Progenitor cell of endocrine pancreas (in vitro differentiated cells): ENCODE data around the gene GUCY1A2. TPM values are rescaled to one million over a fixed set of nuclear protein-coding genes. Genes with fewer than 3 reads are reported as not detected.

Experiments used
- DNase-seq: peaks from one replicate; pipeline ENCODE4 v3.0.0; 2021; ENCODE audit warnings: low spot score; ENCODE audit not compliant: unreplicated experiment
- H3K27ac Mint-ChIP-seq: 2 replicates; pipeline ENCODE4 v1.8.0; 2021; ENCODE audit warnings: mild to moderate bottlenecking, moderate library complexity, mixed read lengths
- H3K27me3 Mint-ChIP-seq: 2 replicates; pipeline ENCODE4 v1.8.0; 2021; ENCODE audit warnings: mixed read lengths
- H3K36me3 Mint-ChIP-seq: 2 replicates; pipeline ENCODE4 v1.8.0; 2022; ENCODE audit warnings: mixed read lengths; ENCODE audit not compliant: insufficient read depth
- H3K4me1 Mint-ChIP-seq: 2 replicates; pipeline ENCODE4 v1.8.0; 2021; ENCODE audit warnings: low read depth, mixed read lengths
- H3K4me3 Mint-ChIP-seq: 2 replicates; pipeline ENCODE4 v1.8.0; 2021; ENCODE audit warnings: low read depth, mild to moderate bottlenecking, moderate library complexity, mixed read lengths
- H3K9me3 Mint-ChIP-seq: 2 replicates; pipeline ENCODE4 v1.8.0; 2021; ENCODE audit warnings: low read depth, mixed read lengths
- total RNA-seq: library from RNA; stranded (reverse); gene quantifications from 2 replicates; pipeline ENCODE4 v1.2.1, GENCODE V29; 2021
- TF ChIP-seq, protein P1 (sequence below): fragments of 200-600 bp; sonication (generic); IDR thresholded peaks from one replicate; pipeline ENCODE4 v1.5.0; 2021; ENCODE audit warnings: antibody characterized with exemption, mild to moderate bottlenecking; ENCODE audit not compliant: unreplicated experiment

GUCY1A2 gene
- total RNA-seq, 1 donor from 2014 or later = 38.5 TPM

DNA sequence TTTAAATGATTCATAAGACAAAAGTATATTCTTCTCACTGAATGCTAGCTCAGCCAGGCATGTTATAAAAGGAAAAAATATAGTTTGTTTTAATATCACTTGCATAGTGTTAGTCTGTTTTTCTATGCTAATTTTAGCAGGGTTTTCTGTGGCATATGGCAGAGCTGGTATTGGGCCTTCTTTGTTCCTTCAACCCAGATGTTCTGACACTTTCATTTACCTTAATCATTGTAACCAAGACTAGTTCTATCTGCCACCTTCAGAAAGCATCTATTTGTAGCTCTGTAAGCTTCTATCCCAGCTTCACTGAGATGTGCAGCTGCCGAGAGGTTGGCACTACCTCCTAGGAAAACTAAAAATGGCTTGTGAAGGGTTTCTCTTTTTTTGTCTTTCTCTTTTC, 338.7 kb downstream of the GUCY1A2 start:
- H3K27ac Mint-ChIP-seq = no peak overlapping the region
- TF ChIP-seq, protein P1, sequence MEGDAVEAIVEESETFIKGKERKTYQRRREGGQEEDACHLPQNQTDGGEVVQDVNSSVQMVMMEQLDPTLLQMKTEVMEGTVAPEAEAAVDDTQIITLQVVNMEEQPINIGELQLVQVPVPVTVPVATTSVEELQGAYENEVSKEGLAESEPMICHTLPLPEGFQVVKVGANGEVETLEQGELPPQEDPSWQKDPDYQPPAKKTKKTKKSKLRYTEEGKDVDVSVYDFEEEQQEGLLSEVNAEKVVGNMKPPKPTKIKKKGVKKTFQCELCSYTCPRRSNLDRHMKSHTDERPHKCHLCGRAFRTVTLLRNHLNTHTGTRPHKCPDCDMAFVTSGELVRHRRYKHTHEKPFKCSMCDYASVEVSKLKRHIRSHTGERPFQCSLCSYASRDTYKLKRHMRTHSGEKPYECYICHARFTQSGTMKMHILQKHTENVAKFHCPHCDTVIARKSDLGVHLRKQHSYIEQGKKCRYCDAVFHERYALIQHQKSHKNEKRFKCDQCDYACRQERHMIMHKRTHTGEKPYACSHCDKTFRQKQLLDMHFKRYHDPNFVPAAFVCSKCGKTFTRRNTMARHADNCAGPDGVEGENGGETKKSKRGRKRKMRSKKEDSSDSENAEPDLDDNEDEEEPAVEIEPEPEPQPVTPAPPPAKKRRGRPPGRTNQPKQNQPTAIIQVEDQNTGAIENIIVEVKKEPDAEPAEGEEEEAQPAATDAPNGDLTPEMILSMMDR = no peak
- H3K36me3 Mint-ChIP-seq = peaks cover 2% of the 10 kb centered on the region

DNA sequence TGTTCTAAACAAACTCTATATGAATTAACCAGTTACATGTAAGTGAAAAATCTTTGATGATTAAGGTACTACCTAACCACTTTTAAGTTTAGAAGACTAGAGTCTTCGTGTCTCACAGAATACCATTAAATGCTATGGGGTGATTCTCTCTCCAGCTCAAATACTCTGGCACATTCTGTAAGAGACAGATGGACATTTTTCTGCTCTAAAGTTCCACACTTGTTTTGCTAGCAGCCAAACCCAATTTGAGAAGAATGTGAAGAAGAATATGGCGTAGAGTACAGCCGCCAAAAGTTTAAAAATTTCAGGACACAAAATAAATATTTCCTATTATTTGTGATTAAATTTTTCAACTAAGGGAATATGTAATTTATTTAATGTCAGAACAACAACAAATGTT, 339.1 kb downstream of the GUCY1A2 start:
- DNase-seq = no peak
- no peak overlapping the region for H3K27ac Mint-ChIP-seq
- no peaks in the 10 kb centered on the region for H3K9me3 Mint-ChIP-seq
- no peak overlapping the region for H3K4me3 Mint-ChIP-seq
- H3K27me3 Mint-ChIP-seq = no peaks in the 10 kb centered on the region
- TF ChIP-seq, protein P1 = no peak
- no peaks in the 10 kb centered on the region for H3K4me1 Mint-ChIP-seq
- peaks cover 2% of the 10 kb centered on the region for H3K36me3 Mint-ChIP-seq

More for the DNA sequence above, 338.7 kb downstream of the GUCY1A2 start:
- Mint-ChIP-seq H3K4me3 (no peak overlapping the region), H3K27me3 (no peaks in the 10 kb centered on the region), H3K4me1 (no peaks in the 10 kb centered on the region), H3K9me3 (no peaks in the 10 kb centered on the region)
- DNase-seq = no peak

DNA sequence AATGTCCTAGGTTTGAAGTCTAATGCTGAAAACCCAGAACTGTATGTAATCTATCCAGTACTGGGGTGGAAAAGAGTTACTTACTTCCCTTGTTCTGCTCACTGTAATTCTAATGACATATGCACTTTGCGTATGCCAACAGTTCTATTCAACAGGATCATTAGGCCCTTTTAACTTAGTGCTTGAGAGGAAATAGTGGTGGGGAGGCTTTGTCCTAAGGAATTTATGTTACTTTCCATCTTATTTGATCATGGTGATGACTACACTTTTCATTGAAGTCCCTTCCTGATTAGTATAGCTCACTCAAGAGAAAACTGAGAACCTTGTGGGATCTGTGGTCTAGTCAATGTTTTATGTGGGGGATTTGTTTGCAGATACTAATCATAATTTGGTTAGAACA, 348.2 kb downstream of the GUCY1A2 start:
- TF ChIP-seq, protein P1 = no peak
- no peaks in the 10 kb centered on the region for H3K9me3 Mint-ChIP-seq
- H3K27me3 Mint-ChIP-seq = no peaks in the 10 kb centered on the region
- DNase-seq = no peak
- H3K36me3 Mint-ChIP-seq = no peaks in the 10 kb centered on the region
- H3K27ac Mint-ChIP-seq = no peak overlapping the region
- no peaks in the 10 kb centered on the region for H3K4me1 Mint-ChIP-seq
- H3K4me3 Mint-ChIP-seq = no peak overlapping the region

DNA sequence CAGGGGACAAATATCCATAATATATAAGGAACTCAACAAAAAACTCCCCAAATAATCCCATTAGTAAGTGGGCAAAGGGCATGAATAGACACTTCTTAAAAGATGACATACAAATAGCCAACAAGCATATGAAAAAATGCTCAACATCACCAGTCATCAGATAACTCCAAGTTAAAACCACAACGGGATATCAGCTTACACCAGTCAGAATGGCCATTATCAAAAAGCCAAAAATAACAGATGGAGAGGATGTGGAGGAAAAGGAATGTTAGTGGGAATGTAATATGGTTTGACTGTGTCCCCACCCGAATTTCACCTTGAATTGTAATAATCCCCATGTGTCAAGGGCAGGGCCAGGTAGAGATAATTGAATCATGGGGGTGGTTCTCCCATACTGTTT, 350.1 kb downstream of the GUCY1A2 start:
- DNase-seq = no peak
- TF ChIP-seq, protein P1 = no peak
- H3K9me3 Mint-ChIP-seq = no peaks in the 10 kb centered on the region
- no peak overlapping the region for H3K4me3 Mint-ChIP-seq
- H3K27ac Mint-ChIP-seq = no peak overlapping the region
- H3K36me3 Mint-ChIP-seq = no peaks in the 10 kb centered on the region
- no peaks in the 10 kb centered on the region for H3K4me1 Mint-ChIP-seq
- H3K27me3 Mint-ChIP-seq = no peaks in the 10 kb centered on the region

DNA sequence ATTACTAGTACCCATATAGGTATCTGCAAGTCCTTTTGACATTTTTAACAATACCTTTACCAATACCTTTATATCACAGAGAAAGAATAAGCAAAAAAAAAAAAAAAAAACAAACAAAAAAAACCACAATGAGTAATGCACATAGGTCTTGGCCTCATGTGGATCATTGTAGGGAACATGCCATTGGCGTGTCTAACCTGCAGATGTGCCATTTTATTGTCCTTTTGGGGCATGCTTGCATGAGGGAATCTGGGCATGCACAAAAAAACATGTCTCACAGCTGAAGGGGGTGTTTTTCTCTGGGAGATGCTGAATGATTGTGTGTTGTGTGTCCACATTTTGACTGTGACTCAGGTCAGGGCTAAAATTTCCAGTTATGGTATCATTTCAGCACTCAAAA, 361.6 kb downstream of the GUCY1A2 start:
- H3K4me1 Mint-ChIP-seq = no peaks in the 10 kb centered on the region
- no peaks in the 10 kb centered on the region for H3K36me3 Mint-ChIP-seq
- no peak overlapping the region for H3K4me3 Mint-ChIP-seq
- no peaks in the 10 kb centered on the region for H3K27me3 Mint-ChIP-seq
- TF ChIP-seq, protein P1 = no peak
- no peak for DNase-seq
- H3K9me3 Mint-ChIP-seq = peaks cover 2% of the 10 kb centered on the region
- H3K27ac Mint-ChIP-seq = no peak overlapping the region
